HG02642 (cell line): Measurements from ENCODE around the gene MCTP1.
"Not testable (repeated sequence)": the region's sequence is repeated elsewhere in the genome, so short reads cannot be mapped to it uniquely, and the experiment has no call there.

Source experiments
- ATAC-seq: cut with Tn5 transposase; IDR thresholded peaks from one replicate; pipeline ENCODE4 v1.9.1; 2021; ENCODE audit warnings: mild to moderate bottlenecking; ENCODE audit not compliant: unreplicated experiment, poor library complexity

MCTP1 gene

GRCh38 chr5:94849324-94849723, 435.6 kb downstream of the MCTP1 start:
- ATAC-seq = no peak

GRCh38 chr5:94847726-94848125, 437.2 kb downstream of the MCTP1 start:
- ATAC-seq = no peak

- ATAC-seq = no peak
These were observed 437.9 kb downstream of the MCTP1 start for GRCh38 chr5:94847019-94847418.

- not testable (repeated sequence) for ATAC-seq
These were observed 439.2 kb downstream of the MCTP1 start for GRCh38 chr5:94845696-94846095.

GRCh38 chr5:94841598-94842322, 443.1 kb downstream of the MCTP1 start:
- no peak for ATAC-seq

- no peak for ATAC-seq
These were observed 451.0 kb downstream of the MCTP1 start for GRCh38 chr5:94833851-94834250.

- no peak for ATAC-seq
These were observed 452.2 kb downstream of the MCTP1 start for GRCh38 chr5:94832685-94833084.

- no peak for ATAC-seq
These were observed 454.4 kb downstream of the MCTP1 start for GRCh38 chr5:94830520-94830919.

GRCh38 chr5:94828222-94828621, 456.7 kb downstream of the MCTP1 start:
- ATAC-seq = not testable (repeated sequence)

GRCh38 chr5:94820488-94820887, 464.4 kb downstream of the MCTP1 start:
- no peak for ATAC-seq

- no peak for ATAC-seq
These were observed 466.0 kb downstream of the MCTP1 start for GRCh38 chr5:94818904-94819303.

- ATAC-seq = no peak
These were observed 469.4 kb downstream of the MCTP1 start for GRCh38 chr5:94815313-94816039.

GRCh38 chr5:94812232-94812631, 472.7 kb downstream of the MCTP1 start:
- no peak for ATAC-seq

- ATAC-seq = no peak
These were observed 473.6 kb downstream of the MCTP1 start for GRCh38 chr5:94811331-94811730.

GRCh38 chr5:94810877-94811276, 474.0 kb downstream of the MCTP1 start:
- ATAC-seq = no peak

GRCh38 chr5:94810281-94810680, 474.6 kb downstream of the MCTP1 start:
- no peak for ATAC-seq

GRCh38 chr5:94808497-94808896, 476.4 kb downstream of the MCTP1 start:
- ATAC-seq = no peak

- no peak for ATAC-seq
These were observed 476.9 kb downstream of the MCTP1 start for GRCh38 chr5:94807985-94808384.

- ATAC-seq = no peak
These were observed 482.4 kb downstream of the MCTP1 start for GRCh38 chr5:94802450-94802849.

- no peak for ATAC-seq
These were observed 488.3 kb downstream of the MCTP1 start for GRCh38 chr5:94796586-94796985.

- ATAC-seq = peak; percentile 41
These were observed 491.1 kb downstream of the MCTP1 start for GRCh38 chr5:94793816-94794198.
